MCF 10A (cell line): ENCODE measurements around the gene DBX1. TPM values are rescaled to one million over a fixed set of nuclear protein-coding genes. Genes with fewer than 3 reads are reported as not detected.

Source experiments
- Bru-seq: library from RNA; stranded (reverse); fragments of 400-500 nt; gene quantifications from one replicate; lab custom pipeline; 2021; lab: Mats Ljungman, UMichigan
- BruChase-seq, 2 experiments: library from RNA; stranded (reverse); fragments of 400-500 nt; gene quantifications; one replicate each; lab custom pipeline; 2021; lab: Mats Ljungman, UMichigan
- BruUV-seq: library from RNA; stranded (reverse); fragments of 400-500 nt; replicated peaks from 2 replicates; lab custom pipeline; 2021; lab: Mats Ljungman, UMichigan
- CTCF ChIA-PET: fragments of 300-600 bp; sonication (Branson Sonifier 250); formaldehyde crosslinking; extraction: SDS; loops from one replicate; lab custom pipeline; 2021; ENCODE audit warnings: antibody characterized with exemption, inconsistent platforms; lab: Yijun Ruan, JAX
- POLR2A ChIA-PET: fragments of 300-600, 350-650 bp; sonication (Branson Sonifier 250); formaldehyde crosslinking; extraction: SDS; loops from one replicate; lab custom pipeline; 2020; ENCODE audit warnings: antibody characterized with exemption, inconsistent platforms; lab: Yijun Ruan, JAX
- DNase-seq: peaks from one replicate; pipeline ENCODE4 v3.0.0-alpha.2; 2018; ENCODE audit not compliant: unreplicated experiment
- H3K27ac Mint-ChIP-seq: one replicate; pipeline ENCODE4 v1.8.0; 2022; ENCODE audit warnings: mild to moderate bottlenecking, low read depth, mixed read lengths; ENCODE audit not compliant: unreplicated experiment
- H3K27me3 Mint-ChIP-seq: one replicate; pipeline ENCODE4 v1.8.0; 2022; ENCODE audit warnings: mixed read lengths; ENCODE audit not compliant: insufficient read depth, unreplicated experiment
- H3K36me3 Mint-ChIP-seq: one replicate; pipeline ENCODE4 v1.8.0; 2022; ENCODE audit warnings: mild to moderate bottlenecking, moderate library complexity, mixed read lengths; ENCODE audit not compliant: insufficient read depth, unreplicated experiment
- H3K4me1 Mint-ChIP-seq: one replicate; pipeline ENCODE4 v1.8.0; 2022; ENCODE audit warnings: mixed read lengths; ENCODE audit not compliant: insufficient read depth, unreplicated experiment
- H3K4me3 Mint-ChIP-seq: one replicate; pipeline ENCODE4 v1.8.0; 2022; ENCODE audit warnings: mild to moderate bottlenecking, moderate library complexity, mixed read lengths; ENCODE audit not compliant: unreplicated experiment
- H3K9me3 Mint-ChIP-seq: one replicate; pipeline ENCODE4 v1.8.0; 2022; ENCODE audit warnings: mixed read lengths; ENCODE audit not compliant: unreplicated experiment
- CTCF ChIP-seq: fragments of 200-600 bp; IDR thresholded peaks from one replicate; pipeline ENCODE4 v1.8.0; 2022; ENCODE audit warnings: antibody characterized with exemption, mild to moderate bottlenecking; ENCODE audit not compliant: unreplicated experiment
- intact Hi-C: fragments of 100-400 bp; cut with micrococcal nuclease; formaldehyde crosslinking; loops from 2 replicates; pipeline ENCODE4 v1.14.1; 2022
- long read RNA-seq: library from polyadenylated mRNA; stranded (forward); transcript quantifications from one replicate; pipeline ENCODE4 v2.0.0, GENCODE V29; 2022
- total RNA-seq: library from RNA; stranded (reverse); gene quantifications from 2 replicates; pipeline ENCODE4 v1.2.3, GENCODE V29; 2022

Gene DBX1
- total RNA-seq (not detected in 2 replicates), Bru-seq, nascent RNA (not detected), BruChase-seq, experiment 1, labeled RNA remaining after a 6-hour chase (not detected), BruChase-seq, experiment 2, labeled RNA remaining after a 2-hour chase (not detected)
- long read RNA-seq = 0 reads

GRCh38 chr11:20160425-20161229 is at the start of gene DBX1:
TSS of gene DBX1 (minus strand) at chr11:20160475. CDS start at chr11:20160324, 151 bp downstream.
- Mint-ChIP-seq H3K36me3 (peaks cover 7% of the 10 kb centered on the region), H3K4me1 (peaks cover 4% of the 10 kb centered on the region), H3K27me3 (peaks cover 97% of the 10 kb centered on the region), H3K27ac (no peak within 1 kb of the TSS), H3K4me3 (no peak within 1 kb of the TSS), H3K9me3 (no peaks in the 10 kb centered on the region)
- CTCF ChIA-PET = interaction anchor here (0.6 to 1.0 kb wide), 2 partner anchors 198 to 998 kb away, joined by 3 to 4 read pairs; no protein-coding TSS in a partner anchor
- intact Hi-C loops = no loop called here
- BruUV-seq = no TSS peak
- POLR2A ChIA-PET = interaction anchor here (0.6 to 0.8 kb wide), 2 partner anchors 12 to 32 kb away, joined by 3 read pairs; no protein-coding TSS in a partner anchor
- TF ChIP-seq CTCF = no peak
- no peak for DNase-seq

- Mint-ChIP-seq H3K27ac (no peak overlapping the region), H3K36me3 (no peaks in the 10 kb centered on the region), H3K27me3 (peaks cover 58% of the 10 kb centered on the region), H3K4me3 (no peak overlapping the region), H3K9me3 (no peaks in the 10 kb centered on the region), H3K4me1 (peaks cover 6% of the 10 kb centered on the region)
- CTCF ChIA-PET = no interaction called here
- no peak for DNase-seq
- no peak for TF ChIP-seq CTCF
- POLR2A ChIA-PET = no interaction called here
- intact Hi-C loops = no loop called here
- BruUV-seq = no TSS peak
Measured at GRCh38 chr11:20208622-20209111, 48.4 kb upstream of the DBX1 start.

DNA sequence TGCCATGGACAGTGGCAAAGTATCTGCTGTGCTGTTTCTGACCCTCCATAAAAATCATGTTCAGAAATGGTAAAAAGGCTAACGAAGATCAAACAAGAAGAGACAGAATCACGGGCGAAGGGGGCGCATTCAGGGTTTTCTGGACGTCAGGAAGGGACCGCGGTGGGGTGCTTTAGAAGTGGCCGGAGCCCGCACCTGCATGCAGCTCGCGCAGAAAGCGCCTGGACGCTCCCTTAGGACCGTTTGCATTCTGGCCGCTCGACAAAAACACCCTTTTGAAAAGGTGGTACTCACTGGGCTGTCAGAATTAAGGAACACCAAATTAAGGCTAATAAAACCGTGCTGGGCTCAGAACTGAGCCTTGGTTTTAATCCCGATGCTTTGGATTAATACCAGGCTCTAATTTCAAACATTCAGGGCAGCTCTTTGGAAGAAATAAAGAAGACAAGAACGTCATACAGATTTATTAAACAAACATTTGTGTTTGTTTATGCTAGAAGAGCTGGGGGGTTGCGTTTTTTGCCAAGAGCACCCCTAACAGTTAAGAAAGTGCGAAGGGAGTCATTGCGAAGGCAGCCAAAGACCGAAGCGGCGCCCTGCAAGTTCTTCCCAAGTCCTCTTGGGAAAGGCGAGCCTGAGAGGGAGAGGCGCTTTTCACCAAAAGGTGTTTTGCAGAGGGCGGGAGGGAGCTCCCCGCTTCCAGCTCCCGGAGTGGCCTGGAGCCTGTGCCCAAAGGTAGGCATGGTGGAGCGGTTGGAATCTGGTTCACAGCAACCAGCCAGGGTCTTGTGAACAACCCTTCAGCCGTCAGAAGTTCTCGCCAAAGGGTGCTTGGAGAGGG is 47.7 kb upstream of the DBX1 start:
- Mint-ChIP-seq H3K27me3 (peaks cover 61% of the 10 kb centered on the region), H3K36me3 (no peaks in the 10 kb centered on the region), H3K27ac (no peak overlapping the region), H3K4me3 (no peak overlapping the region), H3K9me3 (no peaks in the 10 kb centered on the region), H3K4me1 (peaks cover 6% of the 10 kb centered on the region)
- ChIA-PET POLR2A (no interaction called here), CTCF (interaction anchor here (0.6 kb wide), 1 partner anchor 74 kb away, joined by 4 read pairs; no protein-coding TSS in a partner anchor)
- no peak for TF ChIP-seq CTCF
- BruUV-seq = no TSS peak
- intact Hi-C loops = no loop called here
- DNase-seq = no peak
